SKM-1 treated with dmso at 0.1 percent for 144 hours (cell line): ENCODE measurements around the gene UBE2O.
A peak's percentile ranks its signal among the peaks of the same experiment; 100 is the strongest.
"Not testable (repeated sequence)": the region's sequence is repeated elsewhere in the genome, so short reads cannot be mapped to it uniquely, and the experiment has no call there.

Experiments
- DNase-seq: peaks from one replicate; lab custom pipeline; 2025; ENCODE audit not compliant: unreplicated experiment; lab: John Stamatoyannopoulos, UW

The UBE2O gene

DNA sequence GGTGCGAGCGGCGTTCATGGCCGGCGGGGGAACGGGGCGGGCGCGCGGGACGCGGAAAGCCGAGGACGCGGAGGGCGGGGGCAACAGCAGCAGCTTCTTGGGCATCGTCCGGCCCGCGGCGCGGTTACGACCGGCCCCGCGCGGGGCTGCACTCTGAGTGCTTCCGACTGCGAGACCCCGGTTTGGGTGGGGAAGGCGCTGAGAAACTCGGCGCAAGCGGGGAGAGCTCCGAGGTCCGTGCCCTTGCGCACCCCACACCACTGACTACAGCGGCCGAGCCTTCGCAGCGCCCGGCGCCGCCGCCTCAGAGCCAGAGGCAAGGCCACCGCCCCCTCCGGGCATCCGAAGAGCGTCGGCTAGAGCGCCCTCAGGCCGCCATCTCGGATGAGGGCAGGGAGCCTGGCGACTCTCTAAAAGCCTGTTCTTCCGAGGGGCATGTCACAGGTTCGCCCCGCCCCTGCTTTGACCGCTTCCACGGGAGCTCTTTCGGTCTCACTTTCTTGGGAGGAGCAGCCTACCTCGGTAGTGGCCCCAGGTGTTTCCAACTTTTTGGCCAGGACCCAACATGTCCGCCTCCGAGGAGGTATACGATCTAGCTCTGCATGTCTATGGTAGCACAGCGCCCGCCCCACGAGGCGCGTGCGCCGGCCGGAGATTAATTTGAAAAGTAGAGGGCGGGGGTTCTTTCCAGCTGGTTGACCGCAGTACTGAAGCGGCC, 99.2 kb downstream of the UBE2O start, which contains the start of gene PRPSAP1:
Gene PRPSAP1, minus strand, starts transcription at position 318 of the 718 bp plus-strand sequence. Its CDS starts 213 bp downstream, at position 105.
- DNase-seq: peak; percentile 76

DNA sequence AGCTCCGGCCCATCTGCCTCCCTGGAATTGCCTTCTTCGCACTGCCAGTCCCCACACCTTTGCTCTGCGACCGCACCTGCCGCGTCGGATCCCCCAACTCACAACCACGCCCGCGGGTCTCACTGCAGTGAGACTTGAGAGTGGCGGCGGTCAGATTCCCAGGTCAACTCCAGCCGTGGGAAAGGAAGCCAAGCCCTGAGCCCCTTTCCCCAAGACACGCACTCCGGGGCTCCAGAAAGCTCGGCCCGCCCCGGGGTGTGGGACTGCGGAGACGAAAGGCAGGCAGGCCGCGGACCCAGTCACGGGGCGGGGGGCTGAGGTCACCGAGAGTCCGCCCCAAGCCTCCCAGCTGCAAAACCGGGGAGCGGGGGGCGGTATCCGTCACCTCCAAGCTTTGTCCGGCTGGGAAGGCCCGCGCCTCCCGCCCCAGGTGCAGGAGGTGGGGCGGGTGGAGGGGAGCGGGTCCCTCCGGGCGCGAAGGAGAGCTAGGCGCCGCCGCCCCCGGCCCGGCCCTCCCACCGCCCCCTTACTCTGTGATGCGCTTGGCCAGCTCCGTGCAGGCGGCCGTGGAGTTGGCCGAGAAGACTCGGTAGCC, 99.9 kb downstream of the UBE2O start:
- DNase-seq: no peak

DNA sequence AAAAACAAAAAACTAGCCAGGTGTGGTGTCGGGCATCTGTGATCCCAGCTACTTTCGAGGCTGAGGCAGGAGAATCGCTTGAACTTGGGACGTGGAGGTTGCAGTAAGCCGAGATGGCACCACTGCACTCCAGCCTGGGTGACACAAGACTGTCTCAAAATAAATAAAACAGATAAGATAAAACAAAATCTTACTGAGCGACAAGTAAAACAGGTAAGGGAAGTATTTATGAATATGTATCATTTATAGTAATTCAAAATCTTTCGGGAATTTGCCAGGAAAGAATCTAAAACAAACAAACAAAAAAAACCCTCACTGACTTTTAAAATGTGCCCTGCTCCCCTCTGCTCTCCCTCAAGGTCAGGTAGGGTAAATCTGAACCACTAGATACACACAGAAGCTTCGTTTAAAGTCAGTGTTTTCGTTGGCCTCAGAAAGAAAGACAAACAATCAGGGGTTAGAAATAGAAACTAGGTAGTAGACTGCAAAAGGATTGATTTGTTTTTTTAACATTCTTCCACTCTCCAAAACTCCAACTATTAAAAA, 101.4 kb downstream of the UBE2O start:
- DNase-seq: no peak

DNA sequence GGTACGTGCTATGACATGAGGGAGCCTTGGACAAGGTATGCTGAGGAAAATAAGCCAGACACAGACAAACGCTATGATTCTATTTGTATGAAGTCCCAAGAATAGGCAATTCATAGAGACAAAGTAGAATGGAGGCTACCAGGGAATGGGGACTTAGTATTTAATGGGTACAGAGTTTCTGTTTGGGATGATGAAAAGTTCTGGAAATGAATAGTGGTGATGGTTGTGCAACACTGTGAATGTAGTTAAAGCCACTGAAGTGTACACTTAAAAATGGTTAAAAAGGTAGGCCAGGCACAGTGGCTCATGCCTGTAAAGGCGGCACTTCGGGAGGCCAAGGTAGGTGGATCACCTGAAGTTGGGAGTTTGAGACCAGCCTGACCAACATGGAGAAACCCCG, 102.5 kb downstream of the UBE2O start:
- no peak for DNase-seq

DNA sequence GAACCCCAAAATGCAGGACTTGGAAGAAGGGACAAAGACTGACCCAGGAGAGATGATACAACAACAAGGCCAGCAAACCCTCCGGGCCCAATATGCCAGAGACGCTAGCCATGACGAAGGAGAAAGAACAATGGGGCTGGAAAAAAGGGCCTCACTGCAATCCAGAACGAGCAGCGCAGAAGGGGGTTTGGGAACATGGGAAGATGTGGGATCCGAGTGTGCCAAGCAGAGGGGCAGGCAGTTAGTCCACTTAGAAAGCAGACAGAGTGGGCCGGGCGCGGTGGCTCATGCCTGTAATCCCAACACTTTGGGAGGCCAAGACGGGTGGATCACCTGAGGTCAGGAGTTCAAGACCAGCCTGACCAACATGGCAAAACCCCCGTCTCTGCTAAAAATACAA, 106.0 kb downstream of the UBE2O start:
- DNase-seq: not testable (repeated sequence)

DNA sequence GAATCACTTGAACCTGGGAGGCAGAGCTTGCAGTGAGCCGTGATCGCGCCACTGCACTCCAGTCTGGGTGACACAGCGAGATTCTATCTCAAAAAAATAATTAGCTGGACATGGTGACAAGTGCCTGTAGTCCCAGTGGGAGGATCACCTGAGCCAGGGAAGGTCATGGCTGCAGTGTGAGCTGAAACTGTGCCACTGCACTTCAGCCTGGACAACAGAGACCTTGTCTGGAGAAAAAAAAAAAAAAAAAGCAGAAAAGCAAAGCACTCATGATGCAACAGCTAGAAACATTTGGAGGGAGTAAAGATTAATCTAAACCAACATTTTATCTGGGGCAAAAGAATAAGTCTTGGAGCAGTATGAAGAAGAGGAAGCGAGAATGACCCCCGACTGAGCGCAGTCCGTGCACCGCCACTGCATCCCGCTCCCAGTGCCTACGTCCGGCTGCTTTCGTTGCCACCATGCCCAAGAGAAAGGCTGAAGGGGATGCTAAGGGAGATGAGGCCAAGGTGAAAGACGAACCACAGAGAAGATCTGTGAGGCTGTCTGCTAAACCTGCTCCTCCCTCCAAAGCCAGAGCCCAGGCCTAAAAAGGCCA, 107.5 kb downstream of the UBE2O start:
- DNase-seq: no peak

DNA sequence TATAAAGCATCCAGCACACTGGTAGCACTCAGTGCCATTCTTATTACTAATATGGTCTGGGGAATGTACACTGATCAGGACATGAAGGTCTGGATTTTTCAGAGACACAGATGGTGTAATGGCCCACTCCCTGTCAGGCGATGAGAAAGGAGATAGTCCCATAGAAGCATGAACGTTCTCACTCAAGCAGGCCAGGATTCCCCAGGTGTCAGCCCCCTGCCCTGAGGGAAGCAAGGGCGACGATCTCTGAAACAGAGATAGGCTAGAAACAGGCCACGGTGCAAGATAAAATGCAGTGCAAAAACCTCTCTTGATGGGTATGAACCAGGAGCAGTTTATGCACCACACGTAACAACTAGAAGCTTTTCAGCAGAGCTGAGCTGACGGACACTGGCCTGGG, 109.8 kb downstream of the UBE2O start:
- no peak for DNase-seq

DNA sequence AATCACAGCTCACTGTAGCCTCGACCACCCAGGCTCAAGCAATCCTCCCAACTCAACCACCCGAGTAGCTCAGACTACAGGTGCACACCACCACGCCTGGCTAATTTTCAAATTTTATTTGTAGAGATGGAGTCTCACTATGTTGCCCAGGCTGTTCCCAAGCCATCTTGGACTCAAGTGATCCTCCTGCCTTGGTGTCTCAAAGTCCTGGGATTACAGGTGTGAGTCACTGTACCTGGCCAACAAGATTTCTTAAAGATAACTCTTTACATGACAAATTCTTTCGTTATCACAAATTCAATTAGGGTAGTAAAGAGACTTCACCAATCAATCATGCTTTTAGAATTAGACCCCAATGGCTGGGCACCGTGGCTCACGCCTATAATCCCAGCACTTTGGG, 111.7 kb downstream of the UBE2O start:
- DNase-seq: no peak
